ENCODE data around the gene SSX2IP. TPM values are rescaled to one million over a fixed set of nuclear protein-coding genes. Genes with fewer than 3 reads are reported as not detected.

SSX2IP gene
- total and polyA plus RNA-seq, 9 of the 15 experiments (the other 6 are each of a cell fraction or from before 2014, with no cell fraction given), result 20.6 to 96.7 (median 61.7) TPM

DNA sequence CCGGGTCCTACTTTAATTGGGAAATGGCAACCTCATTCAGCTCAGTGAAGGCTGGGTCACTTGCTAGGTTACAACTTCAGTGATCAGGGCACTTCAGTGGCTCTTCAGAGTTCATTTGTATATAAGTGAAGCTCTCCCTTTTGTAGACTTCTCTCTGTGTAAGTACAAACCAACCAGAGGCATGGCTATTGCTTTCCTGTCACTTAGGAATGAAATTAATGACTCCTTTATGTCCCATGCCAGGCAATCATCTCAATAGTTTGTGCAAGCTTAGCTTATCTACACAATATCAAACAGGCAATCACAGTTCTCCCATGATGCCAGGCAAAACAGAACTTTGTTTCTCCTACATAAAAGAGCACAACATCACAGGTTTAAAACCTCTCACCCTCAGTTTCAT, 93.2 kb downstream of the SSX2IP start:
- 14% methylated on average over 1 of the region's 1 CpG for WGBS (ENCODE audit: insufficient coverage, low coverage, missing lambda C conversion rate)
- no peak overlapping the region for H2AFZ ChIP-seq (ENCODE audit: low read depth, low read length)
- in situ Hi-C loops (cut with MboI) (no loop called here), intact Hi-C loops (cut with micrococcal nuclease) (no loop called here)
- H3K27me3 ChIP-seq (ENCODE audit: control insufficient read depth in 2 of 2, insufficient read depth in 2 of 2, low read length in 2 of 2), result 0 out of 5 replicates have a peak, but pooled peaks cover 0 to 4% of the 10 kb centered on the region in 2 experiments
- no peaks in the 10 kb centered on the region for H3K79me2 ChIP-seq (ENCODE audit: control insufficient read depth, insufficient read depth, low read length)
- CTCF ChIA-PET (ENCODE audit: low intra/inter-chr PET ratio), result no interaction called here
- no peak overlapping the region for H3K4me3 ChIP-seq
- no peak overlapping the region for H3K4me2 ChIP-seq (ENCODE audit: insufficient read depth, low read length)
- H3K9me3 ChIP-seq (replicated peaks; ENCODE audit: control insufficient read depth, insufficient read depth, low read depth, low read length), result no peaks in the 10 kb centered on the region; the same call in 1 of the 2 replicates
- no peaks in the 10 kb centered on the region; a peak in 1 of 5 replicates for H3K4me1 ChIP-seq (replicated peaks in 1 of 2; ENCODE audit: control insufficient read depth in 2 of 2, insufficient read depth in 2 of 2, low read length in 2 of 2)
- H3K36me3 ChIP-seq (ENCODE audit: control insufficient read depth, insufficient read depth, low read length), result no peaks in the 10 kb centered on the region
- H4K20me1 ChIP-seq (replicated peaks; ENCODE audit: control insufficient read depth, insufficient read depth, low read length), result no peaks in the 10 kb centered on the region
- H3K27ac ChIP-seq (ENCODE audit: extremely low read depth, low read depth, low read length), result no peak overlapping the region
- no peak for FAIRE-seq
- no peak for ATAC-seq
- POLR2A ChIA-PET, result interaction anchor here (0.6 kb wide), 1 partner anchor 185 kb away, joined by 3 read pairs; no protein-coding TSS in a partner anchor
- DNase-seq (ENCODE audit: extremely low read depth in 1 of 4, low spot score in 3 of 4), result no peak
- H3K9ac ChIP-seq (ENCODE audit: insufficient read depth in 1 of 2, low read depth in 2 of 2, low read length in 2 of 2), result no peak overlapping the region
- BruUV-seq (replicated peaks), result no TSS peak
- H3K9me1 ChIP-seq (ENCODE audit: control insufficient read depth, insufficient read depth, low read length), result no peaks in the 10 kb centered on the region
- TF ChIP-seq MCM7 (IDR thresholded peaks at IDR 0.05) (no peak), ZNF655 (CRISPR knock-in tag; IDR thresholded peaks at IDR 0.05) (no peak), ZNF316 (IDR thresholded peaks at IDR 0.05) (no peak), SIX5 (IDR thresholded peaks at IDR 0.05; ENCODE audit: borderline replicate concordance in 1 of 2, insufficient read depth in 1 of 2, low read depth in 1 of 2, low read length in 2 of 2) (no peak), SREBF1 (IDR thresholded peaks at IDR 0.05; ENCODE audit: borderline replicate concordance, low read depth, low read length) (no peak), KLF6 (CRISPR knock-in tag; IDR thresholded peaks at IDR 0.05; ENCODE audit: borderline replicate concordance) (no peak), FOXP1 (CRISPR knock-in tag; IDR thresholded peaks at IDR 0.05) (no peak), RBM17 (IDR thresholded peaks at IDR 0.05; ENCODE audit: borderline replicate concordance, low read depth, low read length) (no peak), ATF1 (CRISPR knock-in tag; IDR thresholded peaks at IDR 0.05) (no peak), ATF1 (tag; IDR thresholded peaks at IDR 0.05) (no peak), ZNF407 (IDR thresholded peaks at IDR 0.05; ENCODE audit: low read depth) (no peak), SMAD4 (CRISPR knock-in tag; conservative IDR thresholded peaks at IDR 0.05) (no peak), ZFPM2 (CRISPR knock-in tag; IDR thresholded peaks at IDR 0.05) (no peak), ZBTB43 (CRISPR knock-in tag; IDR thresholded peaks at IDR 0.05) (no peak)

All from K562 (cell line).